ENCODE data around the gene CAMK1G. TPM values are rescaled to one million over a fixed set of nuclear protein-coding genes. Genes with fewer than 3 reads are reported as not detected.

Gene CAMK1G
- total and polyA plus RNA-seq, 10 of the 15 experiments (the other 5 are each of a cell fraction or from before 2014, with no cell fraction given): 0.18 to 0.20 TPM; not detected in 8

GRCh38 chr1:209595028-209595427 lies 11.5 kb downstream of the CAMK1G start:
- FAIRE-seq (no peak), ATAC-seq (no peak), DNase-seq (ENCODE audit: low read depth, low spot score) (no peak)
- TF ChIP-seq RELB (IDR thresholded peaks at IDR 0.05; ENCODE audit: low read depth) (no peak), IRF4 (IDR thresholded peaks at IDR 0.05; ENCODE audit: low read depth, low read length) (no peak), SIX5 (IDR thresholded peaks at IDR 0.05; ENCODE audit: low read depth, low read length, severe bottlenecking) (no peak), MYC (IDR thresholded peaks at IDR 0.05; ENCODE audit: insufficient read depth, insufficient read length, insufficient replicate concordance, low read length, severe bottlenecking) (no peak), LARP7 (IDR thresholded peaks at IDR 0.05) (no peak), BCL3 (IDR thresholded peaks at IDR 0.05; ENCODE audit: borderline replicate concordance, insufficient read depth, low read depth, low read length, poor library complexity, severe bottlenecking) (no peak), TBL1XR1 (IDR thresholded peaks at IDR 0.05; ENCODE audit: low read depth, low read length) (no peak), FOS (IDR thresholded peaks at IDR 0.05; ENCODE audit: borderline replicate concordance, extremely low read depth, insufficient read length) (no peak), RB1 (IDR thresholded peaks at IDR 0.05; ENCODE audit: borderline replicate concordance) (no peak), NFYA (IDR thresholded peaks at IDR 0.05; ENCODE audit: borderline replicate concordance, low read depth, low read length) (no peak), RAD21 (IDR thresholded peaks at IDR 0.05; ENCODE audit: insufficient read depth, low read depth, low read length) (no peak), HSF1 (IDR thresholded peaks at IDR 0.05; ENCODE audit: low read depth, low read length) (no peak), TCF3 (IDR thresholded peaks at IDR 0.05; ENCODE audit: borderline replicate concordance, insufficient read depth, low read depth, low read length) (no peak), SP1 (IDR thresholded peaks at IDR 0.05; ENCODE audit: low read depth, low read length) (no peak), CBX5 (IDR thresholded peaks at IDR 0.05; ENCODE audit: low read depth) (no peak), PAX5 (IDR thresholded peaks at IDR 0.05; ENCODE audit: borderline replicate concordance, low read depth, low read length) (no peak)
- H3K27me3 ChIP-seq (replicated peaks in 1 of 2; ENCODE audit: control insufficient read depth in 2 of 2, insufficient read depth in 2 of 2, low read length in 1 of 2): peaks cover 0 to 3% of the 10 kb centered on the region in 2 experiments; a peak in 2 of 4 replicates
- WGBS (ENCODE audit: insufficient coverage, insufficient replicate concordance, low lambda C conversion rate, missing lambda C conversion rate): 25% methylated on average over 9 of the region's 9 CpGs
- H3K36me3 ChIP-seq (ENCODE audit: control insufficient read depth in 2 of 2, insufficient read depth in 2 of 2, low read length in 1 of 2): no peaks in the 10 kb centered on the region
- H3K4me3 ChIP-seq: no peak overlapping the region
- H4K20me1 ChIP-seq (ENCODE audit: control insufficient read depth, insufficient read depth): no peaks in the 10 kb centered on the region
- ChIA-PET CTCF (interaction anchor here (1.2 to 2.2 kb wide), 2 partner anchors 18 to 32 kb away, joined by 3 to 6 read pairs; no protein-coding TSS in a partner anchor), POLR2A (no interaction called here), SMC1A (ENCODE audit: uncharacterized antibody, unreplicated experiment) (interaction anchor here (0.8 to 1.4 kb wide), 4 partner anchors 26 to 93 kb away, joined by 3 to 4 read pairs (median 3); no protein-coding TSS in a partner anchor), RAD21 (ENCODE audit: unreplicated experiment) (interaction anchor here (1.2 kb wide), 1 partner anchor 154 kb away, joined by 3 read pairs; no protein-coding TSS in a partner anchor)
- H3K9me3 ChIP-seq (replicated peaks; ENCODE audit: control insufficient read depth, insufficient read depth, low read length): no peaks in the 10 kb centered on the region
- no peak overlapping the region for H2AFZ ChIP-seq (ENCODE audit: control insufficient read depth, low read depth, low read length)
- H3K9ac ChIP-seq (ENCODE audit: control insufficient read depth, insufficient read depth, low read length): no peak overlapping the region
- no peak overlapping the region for H3K4me2 ChIP-seq (ENCODE audit: control insufficient read depth, insufficient read depth)
- in situ Hi-C loops (cut with MboI): no loop called here
- BruUV-seq (replicated peaks): no TSS peak
- no peaks in the 10 kb centered on the region for H3K79me2 ChIP-seq (ENCODE audit: control insufficient read depth, insufficient read depth, low read length)
- no peaks in the 10 kb centered on the region for H3K4me1 ChIP-seq (ENCODE audit: control insufficient read depth, insufficient read depth, low read length)
- no peak overlapping the region for H3K27ac ChIP-seq (ENCODE audit: control insufficient read depth, insufficient read depth)
- intact Hi-C loops (cut with micrococcal nuclease; ENCODE audit: unreplicated experiment): no loop called here

All from GM12878 (cell line).